Measurements from ENCODE around the gene ECT2L.
A peak's percentile ranks its signal among the peaks of the same experiment; 100 is the strongest.

The ECT2L gene

DNA sequence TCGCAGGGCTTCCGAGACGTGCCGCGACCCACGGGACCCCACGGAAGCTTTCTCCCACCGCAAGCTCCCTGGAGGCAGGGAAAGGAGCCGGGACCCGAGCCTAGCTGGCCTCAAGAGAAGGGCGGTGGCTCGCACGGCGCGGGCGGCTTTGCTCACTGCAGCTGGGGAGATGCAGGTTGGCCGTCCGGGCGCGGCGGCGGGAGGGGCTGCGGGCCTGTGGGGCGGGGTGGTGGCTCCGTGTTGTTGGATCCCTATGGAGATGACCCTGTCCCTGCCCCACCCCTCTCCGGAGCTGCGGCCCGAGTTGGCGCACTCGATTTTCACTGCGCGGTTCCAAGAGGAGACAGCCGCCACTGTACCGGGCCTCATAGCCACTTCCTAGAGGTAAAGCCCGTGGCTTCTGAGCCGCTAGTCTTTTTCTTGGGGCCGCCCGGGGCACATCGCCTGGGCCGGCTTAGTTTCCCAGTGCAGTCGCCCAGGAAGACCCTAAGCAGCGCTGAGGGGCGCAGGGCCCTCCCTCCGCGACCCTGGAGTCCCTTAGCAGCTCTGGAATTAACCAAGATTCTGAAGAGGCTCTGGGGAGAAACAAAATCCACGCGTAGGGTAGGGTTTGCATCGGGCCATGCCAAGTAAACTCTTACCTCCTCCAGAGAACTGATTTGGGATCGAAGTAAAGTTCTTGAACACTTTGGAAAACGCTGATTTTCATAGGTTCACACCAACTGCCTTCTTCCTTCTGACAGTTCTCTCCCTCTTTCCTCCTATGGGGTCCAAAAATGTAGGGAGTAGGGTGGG is at the start of gene ECT2L:
ECT2L (plus strand) TSS at position 279 of the 795 bp plus-strand sequence. CDS start 17,188 bp downstream, outside the sequence.
- TF ChIP-seq CTCF (IDR thresholded peaks at IDR 0.05; ENCODE audit: low read depth, low read length): no peak
- no peak within 1 kb of the TSS for H3K4me3 ChIP-seq (ENCODE audit: low read depth, low read length)

- 0 out of 2 replicates have a peak, but pooled peaks have one; percentile 5 for TF ChIP-seq CTCF (IDR thresholded peaks at IDR 0.05; ENCODE audit: low read depth, low read length)
- no peak overlapping the region for H3K4me3 ChIP-seq (ENCODE audit: low read depth, low read length)
These were observed 43.9 kb upstream of the ECT2L start for GRCh38 chr6:138752017-138752416.

- no peak for TF ChIP-seq CTCF (IDR thresholded peaks at IDR 0.05; ENCODE audit: low read depth, low read length)
- no peak overlapping the region for H3K4me3 ChIP-seq (ENCODE audit: low read depth, low read length)
These were observed 38.8 kb upstream of the ECT2L start for GRCh38 chr6:138757136-138757535.

DNA sequence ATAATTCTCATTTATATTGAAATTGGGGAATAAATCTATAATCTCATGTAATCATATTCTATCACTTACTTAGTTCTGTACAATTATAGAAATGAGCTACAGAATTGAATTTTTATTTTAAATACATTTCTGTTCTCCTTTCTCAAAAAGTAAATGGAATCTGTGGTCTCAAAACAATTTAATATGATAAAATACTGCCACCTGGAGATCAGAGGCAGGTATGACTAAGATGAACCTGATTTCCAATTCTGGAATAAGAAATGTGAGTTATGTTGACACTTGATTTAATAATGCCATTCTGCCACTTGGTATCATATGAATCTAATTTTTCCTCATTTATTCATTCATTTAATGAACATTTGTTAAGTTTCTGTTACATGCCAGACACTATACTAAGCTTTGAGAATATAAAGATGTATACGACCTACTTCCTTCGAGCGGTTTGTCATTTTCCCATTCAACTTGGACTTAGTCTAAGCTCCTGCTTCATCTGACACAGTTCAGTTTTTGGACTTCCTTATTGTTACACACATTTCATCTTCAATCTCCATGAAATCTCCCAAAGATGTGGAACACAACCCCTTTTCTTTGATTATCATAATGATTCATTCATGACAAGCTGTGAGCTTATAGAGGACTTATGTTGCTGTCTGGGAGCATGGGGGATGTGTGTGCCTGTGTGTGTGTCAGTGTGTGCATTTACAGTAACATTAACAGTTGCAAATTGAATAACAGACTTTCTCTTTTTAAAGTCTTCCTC is 29.8 kb upstream of the ECT2L start:
- H3K4me3 ChIP-seq (ENCODE audit: low read depth, low read length): no peak overlapping the region
- TF ChIP-seq CTCF (IDR thresholded peaks at IDR 0.05; ENCODE audit: low read depth, low read length): no peak

DNA sequence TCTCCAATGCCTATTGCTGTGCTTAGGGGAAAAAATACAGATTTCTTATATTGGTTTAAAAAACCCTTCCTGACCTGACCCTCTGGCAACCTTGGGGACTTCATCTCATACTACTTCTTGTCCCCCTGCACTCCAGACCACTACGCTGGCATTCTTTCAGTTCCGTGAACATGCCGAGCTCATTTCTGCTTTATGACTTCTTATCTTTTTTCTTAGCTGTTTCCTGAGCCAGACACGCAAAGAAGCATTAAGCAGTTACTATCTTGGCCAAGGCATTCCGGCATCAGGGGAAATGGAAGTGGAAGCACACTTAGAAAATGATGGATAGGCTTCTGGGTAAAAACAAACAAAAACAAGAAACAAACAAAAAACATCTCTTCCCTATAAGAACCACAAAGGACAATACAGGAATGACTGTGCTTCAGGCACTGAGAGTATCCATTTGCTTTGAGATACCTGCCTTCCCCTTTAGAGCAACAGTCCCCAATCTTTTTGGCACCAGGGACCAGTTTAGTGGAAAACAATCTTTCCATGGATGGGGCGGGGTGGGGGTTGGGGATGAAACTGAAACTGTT is 26.7 kb upstream of the ECT2L start:
- TF ChIP-seq CTCF (IDR thresholded peaks at IDR 0.05; ENCODE audit: low read depth, low read length): no peak
- no peak overlapping the region for H3K4me3 ChIP-seq (ENCODE audit: low read depth, low read length)

DNA sequence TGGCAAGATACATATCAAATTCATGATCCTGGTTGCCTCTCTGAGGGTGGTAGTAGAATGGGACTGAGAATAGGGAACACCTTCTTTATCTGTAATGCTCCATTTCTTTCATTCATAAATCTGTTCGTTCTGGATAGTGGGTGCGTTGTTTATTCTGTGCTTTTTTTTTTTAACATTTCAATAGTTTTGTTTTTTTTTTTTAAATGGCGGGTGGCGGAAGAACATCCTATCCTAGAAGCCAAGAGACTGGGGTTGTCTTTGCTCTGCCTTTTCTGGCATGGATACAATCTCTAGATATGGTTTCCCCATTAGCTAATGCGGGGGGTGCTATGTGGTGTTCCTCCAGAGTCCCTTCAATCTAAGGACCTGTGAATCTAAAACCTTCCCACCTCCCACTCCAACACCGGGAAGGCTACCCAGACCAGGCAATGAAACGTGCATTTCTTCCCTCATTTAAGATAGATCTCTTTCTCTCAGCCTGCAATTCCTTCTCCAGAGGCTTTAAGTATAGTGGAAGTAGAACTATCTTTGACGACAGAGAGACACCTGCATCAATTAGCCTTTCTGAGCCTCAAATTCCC is 23.2 kb upstream of the ECT2L start:
- TF ChIP-seq CTCF (IDR thresholded peaks at IDR 0.05; ENCODE audit: low read depth, low read length): no peak
- H3K4me3 ChIP-seq (ENCODE audit: low read depth, low read length): peak overlapping the region; percentile 82
